ENCODE measurements around the gene VTI1A.

Gene VTI1A

GRCh38 chr10:112835944-112836451 lies 389.0 kb downstream of the VTI1A start:
- Histone ChIP-seq H3K4me1 (ENCODE audit: control insufficient read depth, insufficient read depth, low read length, poor library complexity, severe bottlenecking) (no peaks in the 10 kb centered on the region), H3K36me3 (ENCODE audit: control insufficient read depth, insufficient read depth, low read length) (no peaks in the 10 kb centered on the region), H3K4me3 (ENCODE audit: insufficient read depth, low read depth, low read length, poor library complexity, severe bottlenecking) (no peak overlapping the region), H3K27me3 (replicated peaks; ENCODE audit: control insufficient read depth, insufficient read depth, low read length, poor library complexity, severe bottlenecking) (no peaks in the 10 kb centered on the region), H3K9me3 (ENCODE audit: control insufficient read depth, low read length) (no peaks in the 10 kb centered on the region), H3K27ac (ENCODE audit: insufficient read depth, low read length, poor library complexity, severe bottlenecking) (no peak overlapping the region)
- no peak for DNase-seq

DNA sequence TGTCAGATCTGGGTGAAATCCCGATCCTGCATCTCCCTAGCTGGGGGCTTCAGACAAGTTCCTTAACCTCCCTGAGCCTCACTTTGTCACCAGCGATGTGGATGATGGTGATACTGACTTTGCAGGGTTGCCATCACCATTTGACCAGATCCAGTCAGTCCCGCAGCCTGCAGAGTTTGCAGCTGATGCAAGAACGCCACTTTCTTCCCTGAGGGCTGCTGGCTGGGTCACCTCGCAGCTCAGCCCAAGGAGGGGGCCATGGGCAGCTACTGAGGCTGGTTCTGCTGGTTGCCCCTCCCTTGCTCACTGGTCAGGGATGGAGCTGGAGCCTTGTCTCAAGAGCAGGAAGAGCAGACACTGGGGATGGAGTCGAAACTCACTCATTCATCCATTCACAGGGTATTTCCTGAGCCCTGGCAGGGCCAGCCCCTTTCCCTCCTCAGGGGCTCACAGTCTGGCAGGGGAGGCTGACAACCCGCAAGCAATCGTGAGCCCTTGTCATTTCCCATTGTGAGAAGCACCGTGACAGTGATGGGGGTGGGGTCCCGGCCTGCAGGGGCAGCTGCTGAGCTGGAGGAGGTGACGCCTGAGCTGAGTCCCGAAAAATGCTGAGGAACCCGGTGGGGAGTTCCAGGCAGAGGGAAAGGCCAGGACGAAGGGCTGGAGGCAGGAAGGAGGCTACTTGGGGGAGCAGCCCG lies 391.9 kb downstream of the VTI1A start:
- no peaks in the 10 kb centered on the region for H3K4me1 ChIP-seq (ENCODE audit: control insufficient read depth, insufficient read depth, low read length, poor library complexity, severe bottlenecking)
- H3K4me3 ChIP-seq (ENCODE audit: insufficient read depth, low read depth, low read length, poor library complexity, severe bottlenecking): no peak overlapping the region
- no peaks in the 10 kb centered on the region for H3K36me3 ChIP-seq (ENCODE audit: control insufficient read depth, insufficient read depth, low read length)
- no peaks in the 10 kb centered on the region for H3K9me3 ChIP-seq (ENCODE audit: control insufficient read depth, low read length)
- DNase-seq: no peak
- no peaks in the 10 kb centered on the region for H3K27me3 ChIP-seq (replicated peaks; ENCODE audit: control insufficient read depth, insufficient read depth, low read length, poor library complexity, severe bottlenecking)
- H3K27ac ChIP-seq (ENCODE audit: insufficient read depth, low read length, poor library complexity, severe bottlenecking): no peak overlapping the region

GRCh38 chr10:112839928-112840654 lies 393.1 kb downstream of the VTI1A start:
- Histone ChIP-seq H3K9me3 (ENCODE audit: control insufficient read depth, low read length) (no peaks in the 10 kb centered on the region), H3K27ac (ENCODE audit: insufficient read depth, low read length, poor library complexity, severe bottlenecking) (no peak overlapping the region), H3K4me1 (ENCODE audit: control insufficient read depth, insufficient read depth, low read length, poor library complexity, severe bottlenecking) (no peaks in the 10 kb centered on the region), H3K36me3 (ENCODE audit: control insufficient read depth, insufficient read depth, low read length) (no peaks in the 10 kb centered on the region), H3K4me3 (ENCODE audit: insufficient read depth, low read depth, low read length, poor library complexity, severe bottlenecking) (no peak overlapping the region), H3K27me3 (replicated peaks; ENCODE audit: control insufficient read depth, insufficient read depth, low read length, poor library complexity, severe bottlenecking) (no peaks in the 10 kb centered on the region)
- no peak for DNase-seq

DNA sequence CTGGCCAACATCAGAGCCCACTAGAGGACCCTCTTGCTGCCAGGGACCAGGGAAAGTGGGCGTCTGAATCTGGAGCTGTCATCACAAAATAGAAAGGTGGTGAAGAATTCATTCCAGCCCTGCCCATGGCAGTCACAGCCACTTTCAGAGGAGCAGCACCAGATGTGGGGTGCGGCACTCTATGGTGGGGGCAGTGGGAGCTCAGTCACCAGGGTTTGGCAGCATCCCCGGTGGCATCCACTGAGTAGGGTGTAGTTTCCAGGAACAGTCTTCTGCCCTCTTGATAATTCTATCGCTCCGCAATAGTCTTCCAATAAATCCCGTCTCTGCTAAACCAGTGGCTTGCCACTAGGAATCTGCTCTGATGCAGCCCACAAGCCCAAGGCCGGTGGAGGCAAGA lies 394.5 kb downstream of the VTI1A start:
- Histone ChIP-seq H3K9me3 (ENCODE audit: control insufficient read depth, low read length) (no peaks in the 10 kb centered on the region), H3K4me1 (ENCODE audit: control insufficient read depth, insufficient read depth, low read length, poor library complexity, severe bottlenecking) (no peaks in the 10 kb centered on the region), H3K27ac (ENCODE audit: insufficient read depth, low read length, poor library complexity, severe bottlenecking) (no peak overlapping the region), H3K27me3 (replicated peaks; ENCODE audit: control insufficient read depth, insufficient read depth, low read length, poor library complexity, severe bottlenecking) (no peaks in the 10 kb centered on the region), H3K4me3 (ENCODE audit: insufficient read depth, low read depth, low read length, poor library complexity, severe bottlenecking) (no peak overlapping the region), H3K36me3 (ENCODE audit: control insufficient read depth, insufficient read depth, low read length) (no peaks in the 10 kb centered on the region)
- no peak for DNase-seq

GRCh38 chr10:112842832-112843360 lies 395.9 kb downstream of the VTI1A start:
- H3K36me3 ChIP-seq (ENCODE audit: control insufficient read depth, insufficient read depth, low read length): no peaks in the 10 kb centered on the region
- H3K27me3 ChIP-seq (replicated peaks; ENCODE audit: control insufficient read depth, insufficient read depth, low read length, poor library complexity, severe bottlenecking): no peaks in the 10 kb centered on the region
- DNase-seq: no peak
- H3K9me3 ChIP-seq (ENCODE audit: control insufficient read depth, low read length): peaks cover 3% of the 10 kb centered on the region
- H3K4me1 ChIP-seq (ENCODE audit: control insufficient read depth, insufficient read depth, low read length, poor library complexity, severe bottlenecking): no peaks in the 10 kb centered on the region
- no peak overlapping the region for H3K4me3 ChIP-seq (ENCODE audit: insufficient read depth, low read depth, low read length, poor library complexity, severe bottlenecking)
- no peak overlapping the region for H3K27ac ChIP-seq (ENCODE audit: insufficient read depth, low read length, poor library complexity, severe bottlenecking)

GRCh38 chr10:112843623-112844022 lies 396.6 kb downstream of the VTI1A start:
- no peak for DNase-seq
- H3K4me3 ChIP-seq (ENCODE audit: insufficient read depth, low read depth, low read length, poor library complexity, severe bottlenecking): no peak overlapping the region
- peaks cover 3% of the 10 kb centered on the region for H3K9me3 ChIP-seq (ENCODE audit: control insufficient read depth, low read length)

GRCh38 chr10:112844681-112845544 lies 397.9 kb downstream of the VTI1A start:
- Histone ChIP-seq H3K27me3 (replicated peaks; ENCODE audit: control insufficient read depth, insufficient read depth, low read length, poor library complexity, severe bottlenecking) (no peaks in the 10 kb centered on the region), H3K27ac (ENCODE audit: insufficient read depth, low read length, poor library complexity, severe bottlenecking) (no peak overlapping the region), H3K4me3 (ENCODE audit: insufficient read depth, low read depth, low read length, poor library complexity, severe bottlenecking) (no peak overlapping the region), H3K9me3 (ENCODE audit: control insufficient read depth, low read length) (peaks cover 3% of the 10 kb centered on the region), H3K36me3 (ENCODE audit: control insufficient read depth, insufficient read depth, low read length) (no peaks in the 10 kb centered on the region), H3K4me1 (ENCODE audit: control insufficient read depth, insufficient read depth, low read length, poor library complexity, severe bottlenecking) (no peaks in the 10 kb centered on the region)
- DNase-seq: no peak

More at GRCh38 chr10:112843623-112844022, 396.6 kb downstream of the VTI1A start:
- Histone ChIP-seq H3K36me3 (ENCODE audit: control insufficient read depth, insufficient read depth, low read length) (no peaks in the 10 kb centered on the region), H3K4me1 (ENCODE audit: control insufficient read depth, insufficient read depth, low read length, poor library complexity, severe bottlenecking) (no peaks in the 10 kb centered on the region), H3K27me3 (replicated peaks; ENCODE audit: control insufficient read depth, insufficient read depth, low read length, poor library complexity, severe bottlenecking) (no peaks in the 10 kb centered on the region), H3K27ac (ENCODE audit: insufficient read depth, low read length, poor library complexity, severe bottlenecking) (no peak overlapping the region)

GRCh38 chr10:112847778-112848177 lies 400.8 kb downstream of the VTI1A start:
- no peak overlapping the region for H3K27ac ChIP-seq (ENCODE audit: insufficient read depth, low read length, poor library complexity, severe bottlenecking)
- H3K4me1 ChIP-seq (ENCODE audit: control insufficient read depth, insufficient read depth, low read length, poor library complexity, severe bottlenecking): no peaks in the 10 kb centered on the region
- H3K36me3 ChIP-seq (ENCODE audit: control insufficient read depth, insufficient read depth, low read length): no peaks in the 10 kb centered on the region
- H3K9me3 ChIP-seq (ENCODE audit: control insufficient read depth, low read length): peaks cover 3% of the 10 kb centered on the region
- no peak for DNase-seq
- no peak overlapping the region for H3K4me3 ChIP-seq (ENCODE audit: insufficient read depth, low read depth, low read length, poor library complexity, severe bottlenecking)
- H3K27me3 ChIP-seq (replicated peaks; ENCODE audit: control insufficient read depth, insufficient read depth, low read length, poor library complexity, severe bottlenecking): no peaks in the 10 kb centered on the region

DNA sequence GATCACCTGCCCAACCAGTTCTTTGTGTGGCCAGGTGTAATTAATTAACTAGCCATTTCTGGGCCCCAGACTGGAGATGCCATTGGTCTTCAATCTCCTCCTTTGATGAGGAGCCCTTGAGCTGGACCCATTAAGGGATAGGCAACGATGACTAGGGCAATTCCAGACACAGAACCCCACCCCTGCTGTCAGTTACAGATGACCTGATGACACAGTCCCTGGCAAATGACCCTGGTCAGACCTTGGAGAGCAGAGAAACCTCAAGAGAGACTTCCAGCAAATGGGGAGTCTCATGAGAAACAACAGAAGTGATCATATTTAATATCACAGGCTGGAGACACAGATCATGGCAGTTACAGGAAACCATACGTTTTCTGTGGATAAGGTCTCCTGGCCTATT lies 401.2 kb downstream of the VTI1A start:
- no peak for DNase-seq
- Histone ChIP-seq H3K4me3 (ENCODE audit: insufficient read depth, low read depth, low read length, poor library complexity, severe bottlenecking) (no peak overlapping the region), H3K27me3 (replicated peaks; ENCODE audit: control insufficient read depth, insufficient read depth, low read length, poor library complexity, severe bottlenecking) (no peaks in the 10 kb centered on the region), H3K27ac (ENCODE audit: insufficient read depth, low read length, poor library complexity, severe bottlenecking) (no peak overlapping the region), H3K36me3 (ENCODE audit: control insufficient read depth, insufficient read depth, low read length) (no peaks in the 10 kb centered on the region), H3K4me1 (ENCODE audit: control insufficient read depth, insufficient read depth, low read length, poor library complexity, severe bottlenecking) (no peaks in the 10 kb centered on the region), H3K9me3 (ENCODE audit: control insufficient read depth, low read length) (peaks cover 3% of the 10 kb centered on the region)

All from effector memory CD4-positive, alpha-beta T cell (primary cell).